HepG2 (cell line): ENCODE measurements around the gene NDUFAF8. TPM values are rescaled to one million over a fixed set of nuclear protein-coding genes. Genes with fewer than 3 reads are reported as not detected.
A peak's percentile ranks its signal among the peaks of the same experiment; 100 is the strongest.

Experiments
- BCL6 ChIP-seq: IDR thresholded peaks from 2 replicates; pipeline ENCODE4 v1.6.1; 2016; ENCODE audit warnings: missing genetic modification reagents, missing compliant biosample characterization
- CBX5 ChIP-seq: sonication (generic); formaldehyde crosslinking; IDR thresholded peaks from 2 replicates; pipeline ENCODE4 v1.4.0; 2020; ENCODE audit warnings: missing genetic modification reagents, borderline replicate concordance
- EP300 ChIP-seq, 3 experiments: sonication (generic) in 1 of 3; formaldehyde crosslinking in 1 of 3; IDR thresholded peaks; 2 replicates each; pipeline versions ENCODE4 v1.5.1 to v1.6.1; 2011 to 2020; ENCODE audit warnings: low read depth in 2 of 3, low read length in 2 of 3, borderline replicate concordance in 1 of 3, improper control_type of control experiment in 1 of 3, mild to moderate bottlenecking in 1 of 3, missing genetic modification reagents in 1 of 3, moderate library complexity in 1 of 3
- FOSL2 ChIP-seq: sonication (generic); formaldehyde crosslinking; IDR thresholded peaks from 2 replicates; pipeline ENCODE4 v1.4.0; 2020; ENCODE audit warnings: missing genetic modification reagents
- GTF2F1 ChIP-seq: fragments of 150-350 bp; IDR thresholded peaks from 2 replicates; pipeline ENCODE4 v1.6.1; 2014; ENCODE audit warnings: low read length
- KMT2A ChIP-seq: sonication (generic); formaldehyde crosslinking; IDR thresholded peaks from 2 replicates; pipeline ENCODE4 v1.4.0; 2020; ENCODE audit warnings: missing genetic modification reagents
- MED1 ChIP-seq: sonication (generic); formaldehyde crosslinking; IDR thresholded peaks from 2 replicates; pipeline ENCODE4 v1.4.0; 2020; ENCODE audit warnings: missing genetic modification reagents
- MYC ChIP-seq: sonication (generic); formaldehyde crosslinking; IDR thresholded peaks from 2 replicates; pipeline ENCODE4 v1.9.0; 2021; ENCODE audit warnings: missing genetic modification reagents, borderline replicate concordance
- NFE2 ChIP-seq: sonication (generic); formaldehyde crosslinking; IDR thresholded peaks from 2 replicates; pipeline ENCODE4 v1.4.0; 2020; ENCODE audit warnings: missing genetic modification reagents
- PAF1 ChIP-seq: IDR thresholded peaks from 2 replicates; pipeline ENCODE4 v1.6.1; 2016; ENCODE audit warnings: missing genetic modification reagents, missing compliant biosample characterization
- SMARCE1 ChIP-seq: fragments of 450-650 bp; IDR thresholded peaks from 2 replicates; pipeline ENCODE4 v1.6.1; 2017; ENCODE audit warnings: borderline replicate concordance
- SUZ12 ChIP-seq: fragments of 150-350 bp; IDR thresholded peaks from 2 replicates; pipeline ENCODE4 v1.6.1; 2014; ENCODE audit warnings: low read depth, low read length
- SYNCRIP ChIP-seq: fragments of 200-400 bp; formaldehyde crosslinking; IDR thresholded peaks from 2 replicates; pipeline ENCODE4 v1.6.1; 2018; ENCODE audit warnings: mild to moderate bottlenecking, low read depth, low read length; ENCODE audit not compliant: insufficient read depth
- TBX3 ChIP-seq: fragments of 450-650 bp; IDR thresholded peaks from 2 replicates; pipeline ENCODE4 v1.6.1; 2017; ENCODE audit warnings: antibody characterized with exemption, mild to moderate bottlenecking, inconsistent platforms, borderline replicate concordance
- THYN1 ChIP-seq: sonication (generic); formaldehyde crosslinking; IDR thresholded peaks from 2 replicates; pipeline ENCODE4 v1.8.1; 2023; ENCODE audit warnings: low read depth, mild to moderate bottlenecking, moderate library complexity, missing genetic modification reagents, borderline replicate concordance
- ZBTB7B ChIP-seq: sonication (generic); formaldehyde crosslinking; IDR thresholded peaks from 2 replicates; pipeline ENCODE4 v1.4.0; 2020; ENCODE audit warnings: missing genetic modification reagents
- ZFAT ChIP-seq: sonication (generic); formaldehyde crosslinking; conservative IDR thresholded peaks from 2 replicates; pipeline ENCODE4 v1.8.1; 2023; ENCODE audit warnings: missing genetic modification reagents, inconsistent platforms
- ZFP36L1 ChIP-seq: sonication (generic); formaldehyde crosslinking; IDR thresholded peaks from 2 replicates; pipeline ENCODE4 v1.8.0; 2022; ENCODE audit warnings: mild to moderate bottlenecking, missing genetic modification reagents, moderate library complexity
- ZMAT5 ChIP-seq: sonication (generic); formaldehyde crosslinking; IDR thresholded peaks from 2 replicates; pipeline ENCODE4 v1.5.0; 2020; ENCODE audit warnings: mild to moderate bottlenecking, low read depth, missing genetic modification reagents, borderline replicate concordance
- ZNF576 ChIP-seq: sonication (generic); formaldehyde crosslinking; IDR thresholded peaks from 2 replicates; pipeline ENCODE4 v1.4.0; 2020; ENCODE audit warnings: mild to moderate bottlenecking, missing genetic modification reagents
- ZNF878 ChIP-seq: sonication (generic); formaldehyde crosslinking; IDR thresholded peaks from 2 replicates; pipeline ENCODE4 v1.8.1; 2023; ENCODE audit warnings: mild to moderate bottlenecking, missing genetic modification reagents, moderate library complexity
- polyA plus RNA-seq, 8 experiments: library from polyadenylated mRNA; depleted of rRNA in 3 of 8; stranded (reverse) in 7 of 8; unstranded in 1 of 8; fragments of >200 nt; fragmentation: Illumina TruSeq in 4 of 8; extraction: Trizol in 4 of 8; gene quantifications; 2 replicates each; pipeline versions ENCODE4 v1.2.1 to v1.2.3, GENCODE V29; 2011 to 2016; ENCODE audit warnings: low read depth in 4 of 8, missing spikeins in 1 of 8, mixed read lengths in 1 of 8; ENCODE audit not compliant: insufficient read depth in 1 of 8
- total RNA-seq, 5 experiments: library from RNA; depleted of rRNA; stranded (reverse); fragments of >200 nt; fragmentation: Illumina TruSeq; extraction: Trizol; gene quantifications; 2 replicates each; pipeline ENCODE4 v1.2.3, GENCODE V29; 2016; ENCODE audit warnings: low read depth in 1 of 5
- TF ChIP-seq, protein P1 (sequence below): sonication (generic); formaldehyde crosslinking; IDR thresholded peaks from 2 replicates; pipeline ENCODE4 v1.4.0; 2020; ENCODE audit warnings: mild to moderate bottlenecking, missing genetic modification reagents

Gene NDUFAF8
- total and polyA plus RNA-seq, 2 of the 13 experiments (the other 11 are each of a cell fraction or from before 2014, with no cell fraction given), result 75.6 to 233 TPM

DNA sequence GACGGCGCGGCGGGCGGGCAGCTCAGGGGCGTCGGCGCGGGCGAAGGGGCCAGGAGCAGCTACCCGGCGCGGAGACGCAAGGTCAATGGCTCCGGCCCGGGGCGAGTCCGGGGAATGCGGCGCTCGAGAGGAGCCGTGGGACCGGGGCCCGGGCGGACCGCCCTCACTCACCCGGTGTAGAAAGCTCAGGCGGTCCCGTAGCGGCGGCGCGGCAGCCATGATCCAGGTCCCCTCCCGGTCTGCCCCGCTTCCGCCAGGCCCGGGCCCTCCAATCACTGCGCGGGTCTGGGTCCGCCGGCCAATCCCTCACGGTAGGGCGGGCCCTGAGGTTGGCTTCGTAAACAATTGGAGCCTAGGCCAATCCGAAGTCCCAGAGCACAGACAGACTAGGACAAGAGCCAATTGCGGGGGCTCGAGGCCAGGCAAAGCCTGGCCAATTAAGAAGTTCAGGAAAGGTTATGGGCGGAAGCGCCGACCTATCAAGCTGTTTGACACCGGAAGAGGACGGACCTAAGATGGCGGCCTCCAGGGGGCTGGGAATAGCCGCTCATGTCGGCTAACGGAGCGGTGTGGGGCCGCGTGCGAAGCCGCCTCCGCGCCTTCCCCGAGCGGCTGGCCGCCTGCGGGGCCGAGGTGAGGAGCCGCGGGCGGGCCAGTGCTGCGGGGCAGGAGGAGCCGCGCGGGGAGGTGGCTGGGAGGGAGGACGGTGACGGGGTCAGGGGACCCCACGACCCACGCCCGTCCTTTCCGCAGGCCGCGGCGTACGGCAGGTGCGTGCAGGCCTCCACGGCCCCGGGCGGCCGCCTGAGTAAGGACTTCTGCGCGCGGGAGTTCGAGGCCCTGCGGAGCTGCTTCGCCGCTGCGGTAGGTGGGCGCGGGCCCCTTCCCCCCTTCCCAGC is at the start of gene NDUFAF8, which contains the start of gene TEPSIN (continued):
- TF ChIP-seq ZMAT5, result no peak
- no peak for TF ChIP-seq SUZ12
- peak; percentile 47; the same call in 1 of the 2 replicates for TF ChIP-seq MED1 (CRISPR knock-in tag)
- TF ChIP-seq MYC (CRISPR knock-in tag), result peak; percentile 82
- TF ChIP-seq, protein P1, sequence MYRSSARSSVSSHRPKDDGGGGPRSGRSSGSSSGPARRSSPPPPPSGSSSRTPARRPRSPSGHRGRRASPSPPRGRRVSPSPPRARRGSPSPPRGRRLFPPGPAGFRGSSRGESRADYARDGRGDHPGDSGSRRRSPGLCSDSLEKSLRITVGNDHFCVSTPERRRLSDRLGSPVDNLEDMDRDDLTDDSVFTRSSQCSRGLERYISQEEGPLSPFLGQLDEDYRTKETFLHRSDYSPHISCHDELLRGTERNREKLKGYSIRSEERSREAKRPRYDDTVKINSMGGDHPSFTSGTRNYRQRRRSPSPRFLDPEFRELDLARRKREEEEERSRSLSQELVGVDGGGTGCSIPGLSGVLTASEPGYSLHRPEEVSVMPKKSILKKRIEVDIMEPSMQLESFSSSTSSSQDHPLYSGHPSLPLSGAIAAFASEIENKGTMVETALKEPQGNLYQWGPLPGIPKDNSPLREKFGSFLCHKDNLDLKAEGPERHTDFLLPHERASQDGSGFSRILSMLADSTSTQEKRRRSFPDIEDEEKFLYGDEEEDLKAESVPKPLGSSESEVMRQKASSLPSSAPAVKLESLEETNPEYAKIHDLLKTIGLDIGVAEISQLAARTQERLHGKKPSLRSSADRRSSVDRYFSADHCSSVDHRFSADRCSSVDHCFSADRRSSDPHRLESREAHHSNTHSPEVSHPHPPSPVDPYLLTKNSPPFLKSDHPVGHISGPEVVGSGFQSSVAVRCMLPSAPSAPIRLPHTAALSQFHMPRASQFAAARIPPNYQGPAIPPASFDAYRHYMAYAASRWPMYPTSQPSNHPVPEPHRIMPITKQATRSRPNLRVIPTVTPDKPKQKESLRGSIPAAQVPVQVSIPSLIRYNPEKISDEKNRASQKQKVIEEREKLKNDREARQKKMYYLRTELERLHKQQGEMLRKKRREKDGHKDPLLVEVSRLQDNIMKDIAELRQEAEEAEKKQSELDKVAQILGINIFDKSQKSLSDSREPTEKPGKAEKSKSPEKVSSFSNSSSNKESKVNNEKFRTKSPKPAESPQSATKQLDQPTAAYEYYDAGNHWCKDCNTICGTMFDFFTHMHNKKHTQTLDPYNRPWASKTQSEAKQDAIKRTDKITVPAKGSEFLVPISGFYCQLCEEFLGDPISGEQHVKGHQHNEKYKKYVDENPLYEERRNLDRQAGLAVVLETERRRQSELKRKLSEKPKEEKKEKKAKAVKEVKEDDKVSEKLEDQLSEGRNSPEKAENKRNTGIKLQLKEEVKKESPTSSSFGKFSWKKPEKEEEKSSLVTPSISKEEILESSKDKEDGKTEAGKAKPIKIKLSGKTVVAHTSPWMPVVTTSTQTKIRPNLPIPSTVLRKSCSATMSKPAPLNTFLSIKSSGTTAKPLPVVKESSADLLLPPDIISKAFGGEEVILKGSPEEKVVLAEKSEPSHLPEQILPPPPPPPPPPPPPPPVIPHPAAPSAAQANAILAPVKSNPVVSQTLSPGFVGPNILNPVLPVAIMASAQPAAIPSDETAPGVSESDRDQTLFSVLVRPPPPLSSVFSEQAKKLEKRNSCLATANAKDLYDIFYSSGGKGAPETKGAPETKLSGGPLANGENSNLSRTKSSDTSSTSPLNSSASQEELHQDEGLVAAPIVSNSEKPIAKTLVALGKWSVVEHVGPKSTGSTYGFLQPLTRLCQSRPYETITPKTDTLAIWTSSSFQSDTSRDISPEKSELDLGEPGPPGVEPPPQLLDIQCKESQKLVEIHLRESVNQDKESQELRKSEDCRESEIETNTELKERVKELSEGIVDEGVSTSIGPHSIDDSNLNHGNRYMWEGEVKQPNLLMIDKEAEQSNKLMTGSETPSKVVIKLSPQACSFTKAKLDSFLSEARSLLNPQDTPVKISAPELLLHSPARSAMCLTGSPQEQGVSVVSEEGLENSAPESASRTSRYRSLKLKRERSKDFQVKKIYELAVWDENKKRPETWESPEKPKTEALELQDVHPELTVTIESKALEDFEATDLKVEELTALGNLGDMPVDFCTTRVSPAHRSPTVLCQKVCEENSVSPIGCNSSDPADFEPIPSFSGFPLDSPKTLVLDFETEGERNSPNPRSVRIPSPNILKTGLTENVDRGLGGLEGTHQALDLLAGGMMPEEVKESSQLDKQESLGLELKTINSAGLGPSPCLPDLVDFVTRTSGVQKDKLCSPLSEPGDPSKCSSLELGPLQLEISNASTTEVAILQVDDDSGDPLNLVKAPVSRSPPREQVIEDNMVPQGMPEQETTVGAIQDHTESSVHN (CRISPR knock-in tag), result no peak
- peak; percentile 75; the same call in 1 of the 2 replicates for TF ChIP-seq KMT2A
- no peak for TF ChIP-seq THYN1
- no peak for TF ChIP-seq NFE2
- no peak for TF ChIP-seq SMARCE1
- TF ChIP-seq ZBTB7B (CRISPR knock-in tag), result no peak
- no peak for TF ChIP-seq ZNF576
- TF ChIP-seq BCL6, result no peak
- TF ChIP-seq PAF1 (CRISPR knock-in tag), result no peak
- no peak for TF ChIP-seq ZNF878 (CRISPR knock-in tag)
- no peak for TF ChIP-seq CBX5 (CRISPR knock-in tag)
- no peak for TF ChIP-seq SYNCRIP
- peak; percentile 19; the same call in 1 of the 2 replicates for TF ChIP-seq ZFAT (CRISPR knock-in tag)
- TF ChIP-seq ZFP36L1 (CRISPR knock-in tag), result no peak
- peak; percentile 4; the same call in 1 of the 2 replicates for TF ChIP-seq FOSL2 (CRISPR knock-in tag)
- no peak for TF ChIP-seq GTF2F1
- TF ChIP-seq TBX3, result no peak
- no peak for TF ChIP-seq EP300 (IDR thresholded peaks at IDR 0.05; ENCODE audit: low read depth in 2 of 2, low read length in 2 of 2)
- no peak for TF ChIP-seq EP300 (CRISPR knock-in tag; IDR thresholded peaks at IDR 0.05; ENCODE audit: borderline replicate concordance)
